ENCODE measurements around the gene SHISA5.
"Not testable (repeated sequence)": the region's sequence is repeated elsewhere in the genome, so short reads cannot be mapped to it uniquely, and the experiment has no call there.

SHISA5 gene

GRCh38 chr3:48475188-48475587 is 28.8 kb downstream of the SHISA5 start:
- no peak for DNase-seq
- Histone ChIP-seq H3K79me2 (ENCODE audit: insufficient read depth, low read length) (peaks cover 23% of the 10 kb centered on the region), H3K9me3 (ENCODE audit: insufficient read depth, low read length, severe bottlenecking) (no peaks in the 10 kb centered on the region), H3K4me3 (ENCODE audit: low read depth in 1 of 2, low read length in 2 of 2) (no peak overlapping the region), H4K20me1 (ENCODE audit: insufficient read depth, low read length) (peaks cover 18% of the 10 kb centered on the region), H2AFZ (ENCODE audit: low read depth, low read length) (no peak overlapping the region), H3K36me3 (ENCODE audit: insufficient read depth, low read length) (peaks cover 3% of the 10 kb centered on the region; the same call in 1 of the 2 replicates), H3K27ac (ENCODE audit: low read length) (no peak overlapping the region), H3K9ac (ENCODE audit: low read depth, low read length) (no peak overlapping the region), H3K4me2 (ENCODE audit: insufficient read depth, low read length) (no peak overlapping the region), H3K4me1 (ENCODE audit: insufficient read depth, low read length) (peaks cover 53% of the 10 kb centered on the region), H3K27me3 (ENCODE audit: insufficient read depth, low read length, poor library complexity) (no peaks in the 10 kb centered on the region)
- no peak for TF ChIP-seq CTCF (IDR thresholded peaks at IDR 0.05; ENCODE audit: borderline replicate concordance, extremely low read depth, low read length, poor library complexity, severe bottlenecking)
- no peak for TF ChIP-seq EZH2 (IDR thresholded peaks at IDR 0.05; ENCODE audit: borderline replicate concordance, low read depth, low read length, severe bottlenecking)
- no peak for ATAC-seq (ENCODE audit: insufficient read depth, low read depth)

GRCh38 chr3:48474619-48475018 is 29.4 kb downstream of the SHISA5 start:
- Histone ChIP-seq H3K9ac (ENCODE audit: low read depth, low read length) (no peak overlapping the region), H3K4me1 (ENCODE audit: insufficient read depth, low read length) (peaks cover 53% of the 10 kb centered on the region), H3K4me3 (ENCODE audit: low read depth in 1 of 2, low read length in 2 of 2) (no peak overlapping the region), H2AFZ (ENCODE audit: low read depth, low read length) (no peak overlapping the region), H3K9me3 (ENCODE audit: insufficient read depth, low read length, severe bottlenecking) (no peaks in the 10 kb centered on the region), H3K27ac (ENCODE audit: low read length) (no peak overlapping the region), H3K79me2 (ENCODE audit: insufficient read depth, low read length) (peaks cover 29% of the 10 kb centered on the region), H4K20me1 (ENCODE audit: insufficient read depth, low read length) (peaks cover 23% of the 10 kb centered on the region), H3K36me3 (ENCODE audit: insufficient read depth, low read length) (peaks cover 9% of the 10 kb centered on the region), H3K4me2 (ENCODE audit: insufficient read depth, low read length) (no peak overlapping the region), H3K27me3 (ENCODE audit: insufficient read depth, low read length, poor library complexity) (no peaks in the 10 kb centered on the region)
- no peak for TF ChIP-seq CTCF (IDR thresholded peaks at IDR 0.05; ENCODE audit: borderline replicate concordance, extremely low read depth, low read length, poor library complexity, severe bottlenecking)
- no peak for TF ChIP-seq EZH2 (IDR thresholded peaks at IDR 0.05; ENCODE audit: borderline replicate concordance, low read depth, low read length, severe bottlenecking)
- DNase-seq = no peak
- no peak for ATAC-seq (ENCODE audit: insufficient read depth, low read depth)

DNA sequence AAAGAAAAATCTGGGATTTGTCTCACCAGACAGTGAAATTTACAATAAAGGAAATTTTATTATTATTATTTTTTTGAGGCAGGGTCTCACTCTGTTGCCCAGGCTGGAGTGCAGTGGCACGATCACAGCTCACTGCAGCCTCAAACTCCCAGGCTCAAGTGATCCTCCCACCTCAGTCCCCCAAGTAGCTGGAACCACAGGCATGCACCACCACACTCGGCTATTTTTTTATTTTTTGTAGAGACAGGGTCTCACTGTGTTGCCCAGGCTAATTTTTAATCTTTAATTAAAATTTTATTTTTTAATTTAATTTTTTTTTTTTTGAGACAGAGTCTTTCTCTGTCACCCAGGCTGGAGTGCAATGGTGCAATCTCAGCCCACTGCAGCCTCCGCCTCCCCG is 29.9 kb downstream of the SHISA5 start:
- H3K9ac ChIP-seq (ENCODE audit: low read depth, low read length); H2AFZ ChIP-seq (ENCODE audit: low read depth, low read length); H3K9me3 ChIP-seq (ENCODE audit: insufficient read depth, low read length, severe bottlenecking); DNase-seq; H3K27me3 ChIP-seq (ENCODE audit: insufficient read depth, low read length, poor library complexity); ATAC-seq (ENCODE audit: insufficient read depth, low read depth); H3K4me2 ChIP-seq (ENCODE audit: insufficient read depth, low read length); H3K27ac ChIP-seq (ENCODE audit: low read length); H3K4me3 ChIP-seq (ENCODE audit: low read depth in 1 of 2, low read length in 2 of 2): not testable (repeated sequence)
- H3K79me2 ChIP-seq (ENCODE audit: insufficient read depth, low read length) = peaks cover 35% of the 10 kb centered on the region
- H3K36me3 ChIP-seq (ENCODE audit: insufficient read depth, low read length) = peaks cover 15% of the 10 kb centered on the region
- H4K20me1 ChIP-seq (ENCODE audit: insufficient read depth, low read length) = peaks cover 28% of the 10 kb centered on the region
- H3K4me1 ChIP-seq (ENCODE audit: insufficient read depth, low read length) = peaks cover 53% of the 10 kb centered on the region

GRCh38 chr3:48473617-48473952 is 30.4 kb downstream of the SHISA5 start:
- H3K9ac ChIP-seq (ENCODE audit: low read depth, low read length) = peak overlapping the region; percentile 85

More at GRCh38 chr3:48473617-48473952, 30.4 kb downstream of the SHISA5 start:
- no peak for DNase-seq
- no peaks in the 10 kb centered on the region for H3K27me3 ChIP-seq (ENCODE audit: insufficient read depth, low read length, poor library complexity)
- H3K27ac ChIP-seq (ENCODE audit: low read length) = peak overlapping the region; percentile 66
- H3K79me2 ChIP-seq (ENCODE audit: insufficient read depth, low read length) = peaks cover 39% of the 10 kb centered on the region
- H3K9me3 ChIP-seq (ENCODE audit: insufficient read depth, low read length, severe bottlenecking) = no peaks in the 10 kb centered on the region
- TF ChIP-seq EZH2 (IDR thresholded peaks at IDR 0.05; ENCODE audit: borderline replicate concordance, low read depth, low read length, severe bottlenecking) (no peak), CTCF (IDR thresholded peaks at IDR 0.05; ENCODE audit: borderline replicate concordance, extremely low read depth, low read length, poor library complexity, severe bottlenecking) (no peak)
- H3K4me3 ChIP-seq (ENCODE audit: low read depth in 1 of 2, low read length in 2 of 2) = peak overlapping the region in 1 of 2 experiments; percentile 86; a peak in 2 of 4 replicates
- H3K4me1 ChIP-seq (ENCODE audit: insufficient read depth, low read length) = peaks cover 53% of the 10 kb centered on the region
- ATAC-seq (ENCODE audit: insufficient read depth, low read depth) = no peak
- peak overlapping the region; percentile 67 for H2AFZ ChIP-seq (ENCODE audit: low read depth, low read length)
- H3K36me3 ChIP-seq (ENCODE audit: insufficient read depth, low read length) = peaks cover 19% of the 10 kb centered on the region
- H3K4me2 ChIP-seq (ENCODE audit: insufficient read depth, low read length) = peak overlapping the region; percentile 83
- H4K20me1 ChIP-seq (ENCODE audit: insufficient read depth, low read length) = peaks cover 24% of the 10 kb centered on the region
